H1 (cell line): ENCODE results near the gene AHRR. TPM values are rescaled to one million over a fixed set of nuclear protein-coding genes. Genes with fewer than 3 reads are reported as not detected.
"Not testable (repeated sequence)": the region's sequence is repeated elsewhere in the genome, so short reads cannot be mapped to it uniquely, and the experiment has no call there.

Experiments
- CTCF ChIA-PET: fragments of 300-600 bp; sonication (Branson Sonifier 250); formaldehyde crosslinking; loops from one replicate; lab custom pipeline; 2021; ENCODE audit not compliant: partially characterized antibody; lab: Charles Lee
- POLR2A ChIA-PET: fragments of 300-600 bp; sonication (Branson Sonifier 250); formaldehyde crosslinking; loops from one replicate; lab custom pipeline; 2021; ENCODE audit warnings: inconsistent platforms; ENCODE audit not compliant: partially characterized antibody; lab: Charles Lee
- DNase-seq, 2 experiments: peaks; one replicate each; pipeline versions ENCODE4 v3.0.0 to v3.0.0-alpha.2; 2010 to 2022; ENCODE audit warnings: low spot score in 2 of 2, low read depth in 1 of 2, mixed read lengths in 1 of 2
- FAIRE-seq: peaks from 2 replicates; lab custom pipeline; 2011; peaks lifted over from hg19 to GRCh38; lab: Jason Lieb, UNC
- H2AFZ ChIP-seq: 2 replicates; pipeline ENCODE4 v1.8.1; 2012; ENCODE audit warnings: low read length, inconsistent platforms
- H2AK5ac ChIP-seq: 2 replicates; pipeline ENCODE4 v1.6.1; 2013; ENCODE audit warnings: low read depth, low read length
- H2BK120ac ChIP-seq: replicated peaks from 2 replicates; pipeline ENCODE3; 2013; ENCODE audit warnings: low read depth, low read length, inconsistent platforms
- H2BK12ac ChIP-seq: 2 replicates; pipeline ENCODE4 v1.6.1; 2013; ENCODE audit warnings: low read depth, low read length
- H2BK15ac ChIP-seq: 2 replicates; pipeline ENCODE4 v1.6.1; 2013; ENCODE audit warnings: low read length
- H2BK20ac ChIP-seq: 2 replicates; pipeline ENCODE4 v1.6.1; 2013; ENCODE audit warnings: low read length
- H2BK5ac ChIP-seq: 2 replicates; pipeline ENCODE4 v1.6.1; 2013; ENCODE audit warnings: low read depth, low read length
- H3K14ac ChIP-seq: 2 replicates; pipeline ENCODE4 v1.6.1; 2013; ENCODE audit warnings: inconsistent platforms; ENCODE audit not compliant: insufficient read length
- H3K18ac ChIP-seq: 2 replicates; pipeline ENCODE4 v1.6.1; 2013; ENCODE audit warnings: low read length; ENCODE audit errors: extremely low read depth
- H3K23ac ChIP-seq: 2 replicates; pipeline ENCODE4 v1.6.1; 2013; ENCODE audit warnings: inconsistent platforms; ENCODE audit not compliant: insufficient read length
- H3K23me2 ChIP-seq: 2 replicates; pipeline ENCODE4 v1.6.1; 2013; ENCODE audit warnings: low read depth, low read length
- H3K27ac ChIP-seq: 2 replicates; pipeline ENCODE4 v1.6.1; 2011; ENCODE audit warnings: low read depth, low read length, inconsistent platforms
- H3K27me3 ChIP-seq, 4 experiments: replicated peaks in 1 of 4; 1 replicate in 1 of 4; 2 replicates in 3 of 4; pipeline versions ENCODE4 v1.6.1 to v1.8.1; 2011 to 2013; ENCODE audit warnings: low read length in 3 of 4, mild to moderate bottlenecking in 3 of 4, inconsistent platforms in 2 of 4, mixed read lengths in 2 of 4, moderate library complexity in 1 of 4; ENCODE audit not compliant: control insufficient read depth in 3 of 4, insufficient read depth in 3 of 4; ENCODE audit errors: extremely low read depth in 1 of 4
- H3K36me3 ChIP-seq, 4 experiments: 2 replicates each; pipeline versions ENCODE4 v1.6.1 to v1.8.1; 2011 to 2013; ENCODE audit warnings: mild to moderate bottlenecking in 4 of 4, low read length in 3 of 4, moderate library complexity in 2 of 4, control low read depth in 1 of 4, inconsistent platforms in 1 of 4; ENCODE audit not compliant: insufficient read depth in 4 of 4, control insufficient read depth in 2 of 4
- H3K4ac ChIP-seq: replicated peaks from 2 replicates; pipeline ENCODE3; 2013; ENCODE audit warnings: low read length, low read depth, mixed read lengths, inconsistent platforms; ENCODE audit not compliant: insufficient read length
- H3K4me1 ChIP-seq, 4 experiments: replicated peaks in 1 of 4; 1 replicate in 1 of 4; 2 replicates in 3 of 4; pipeline versions ENCODE4 v1.6.1 to v1.8.1; 2011 to 2013; ENCODE audit warnings: low read length in 3 of 4, inconsistent platforms in 2 of 4, mixed read lengths in 1 of 4; ENCODE audit not compliant: insufficient read depth in 4 of 4, control insufficient read depth in 3 of 4
- H3K4me2 ChIP-seq, 2 experiments: 2 replicates each; pipeline versions ENCODE4 v1.6.1 to v1.8.1; 2011 to 2013; ENCODE audit warnings: low read depth in 2 of 2, low read length in 2 of 2, control low read depth in 1 of 2, inconsistent platforms in 1 of 2, mild to moderate bottlenecking in 1 of 2; ENCODE audit not compliant: insufficient read depth in 1 of 2
- H3K4me3 ChIP-seq, 4 experiments: fragments of 200-600, 300-600 bp in 1 of 4; sonication (generic), shearing (Covaris generic), sonication (Bioruptor Twin) in 1 of 4; 2 replicates each; pipeline versions ENCODE4 v1.5.1 to v1.8.1; 2011 to 2016; ENCODE audit warnings: low read length in 4 of 4, low read depth in 3 of 4, control low read depth in 2 of 4, inconsistent platforms in 2 of 4, mild to moderate bottlenecking in 2 of 4, mixed read lengths in 1 of 4, moderate library complexity in 1 of 4; ENCODE audit not compliant: insufficient read depth in 2 of 4; ENCODE audit errors: extremely low read depth in 1 of 4
- H3K56ac ChIP-seq: replicated peaks from 2 replicates; pipeline ENCODE3; 2013; ENCODE audit warnings: low read depth, mild to moderate bottlenecking, mixed read lengths, low read length, inconsistent platforms; ENCODE audit not compliant: insufficient read length
- H3K79me1 ChIP-seq: 2 replicates; pipeline ENCODE4 v1.6.1; 2013; ENCODE audit warnings: low read depth, low read length, control low read depth
- H3K79me2 ChIP-seq, 2 experiments: 2 replicates each; pipeline versions ENCODE4 v1.6.1 to v1.8.1; 2012 to 2013; ENCODE audit warnings: low read length in 2 of 2, mild to moderate bottlenecking in 2 of 2, inconsistent platforms in 1 of 2; ENCODE audit not compliant: insufficient read depth in 2 of 2, control insufficient read depth in 1 of 2
- H3K9ac ChIP-seq, 4 experiments: replicated peaks in 1 of 4; 1 replicate in 1 of 4; 2 replicates in 3 of 4; pipeline versions ENCODE4 v1.6.1 to v1.8.1; 2011 to 2013; ENCODE audit warnings: low read depth in 3 of 4, low read length in 3 of 4, control low read depth in 2 of 4, mild to moderate bottlenecking in 2 of 4, moderate library complexity in 2 of 4, inconsistent platforms in 1 of 4; ENCODE audit errors: extremely low read depth in 1 of 4
- H3K9me3 ChIP-seq, 2 experiments: 2 replicates each; pipeline versions ENCODE4 v1.6.1 to v1.8.1; 2012 to 2013; ENCODE audit warnings: mild to moderate bottlenecking in 2 of 2, moderate library complexity in 2 of 2, control low read depth in 1 of 2, inconsistent platforms in 1 of 2, low read depth in 1 of 2, low read length in 1 of 2, mixed read lengths in 1 of 2; ENCODE audit not compliant: insufficient read depth in 2 of 2
- H4K20me1 ChIP-seq, 2 experiments: replicated peaks in 1 of 2; 2 replicates each; pipeline versions ENCODE3 to v1.8.1; 2011 to 2013; ENCODE audit warnings: inconsistent platforms in 2 of 2, low read length in 2 of 2, mild to moderate bottlenecking in 1 of 2; ENCODE audit not compliant: insufficient read depth in 2 of 2, control insufficient read depth in 1 of 2
- H4K5ac ChIP-seq: 2 replicates; pipeline ENCODE4 v1.6.1; 2013; ENCODE audit warnings: low read length, low read depth, mixed read lengths, inconsistent platforms; ENCODE audit not compliant: insufficient read length
- H4K8ac ChIP-seq: 2 replicates; pipeline ENCODE4 v1.8.0; 2013; ENCODE audit warnings: mild to moderate bottlenecking, moderate library complexity, low read length, inconsistent platforms; ENCODE audit not compliant: insufficient read depth; ENCODE audit errors: extremely low read depth
- H4K91ac ChIP-seq: replicated peaks from 2 replicates; pipeline ENCODE3; 2013; ENCODE audit warnings: low read length, mixed read lengths, inconsistent platforms; ENCODE audit not compliant: insufficient read length
- WGBS, 2 experiments: shearing (Covaris generic) in 1 of 2; methylation state at CpG; one replicate each; pipeline versions ENCODE4 v1.1.6 to v1.1.7; 2013 to 2015; ENCODE audit warnings: low lambda C conversion rate in 2 of 2, mixed read lengths in 2 of 2, inconsistent platforms in 1 of 2, low coverage in 1 of 2, missing lambda C conversion rate in 1 of 2; ENCODE audit not compliant: insufficient replicate concordance in 2 of 2, insufficient coverage in 1 of 2, insufficient read length in 1 of 2; ENCODE audit errors: extremely low coverage in 1 of 2, missing lambda C conversion rate in 1 of 2; 5-methylcytosine and 5-hydroxymethylcytosine counted together
- polyA plus RNA-seq, 7 experiments: library from polyadenylated mRNA; depleted of rRNA in 3 of 7; stranded (reverse) in 5 of 7; unstranded in 2 of 7; fragments of >200 nt in 5 of 7; fragments of 200-250 nt in 2 of 7; gene quantifications; 1 replicate in 5 of 7; 2 replicates in 1 of 7; 4 replicates in 1 of 7; pipeline versions ENCODE4 v1.2.1 to v1.2.3, GENCODE V29; 2011 to 2013; ENCODE audit warnings: missing spikeins in 2 of 7, mixed read lengths in 2 of 7
- total RNA-seq: library from RNA; stranded (reverse); fragmentation: NEBNext Ultra II Directional; extraction: Animal tissue kit (Norgen Biotek cat#: 25700); gene quantifications from 2 replicates; pipeline ENCODE4 v1.2.1, GENCODE V29; 2021

Gene AHRR
- total and polyA plus RNA-seq, 2 of the 8 experiments (the other 6 are each of a cell fraction or from before 2014, with no cell fraction given): 0.41 to 0.80 TPM

DNA sequence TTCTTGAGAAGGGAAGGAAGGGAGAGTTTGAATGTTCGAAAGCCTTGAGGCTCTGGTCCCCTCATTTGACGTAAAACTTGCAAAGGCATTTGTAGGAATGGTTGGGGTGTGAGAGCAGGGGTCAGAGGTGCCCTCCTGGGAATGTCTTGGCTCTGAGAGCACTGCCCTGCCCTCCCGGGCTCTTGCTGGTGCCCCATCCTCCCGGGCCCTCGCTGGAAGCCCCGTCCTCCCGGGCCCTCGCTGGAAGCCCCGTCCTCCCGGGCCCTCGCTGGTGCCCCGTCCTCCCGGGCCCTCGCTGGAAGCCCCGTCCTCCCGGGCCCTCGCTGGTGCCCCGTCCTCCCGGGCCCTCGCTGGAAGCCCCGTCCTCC, 48.3 kb downstream of the AHRR start:
- not testable (repeated sequence) for H3K27ac ChIP-seq

More for the DNA sequence above, 48.3 kb downstream of the AHRR start:
- POLR2A ChIA-PET, H4K91ac ChIP-seq, H2BK5ac ChIP-seq, H3K36me3 ChIP-seq, H4K20me1 ChIP-seq, H3K9ac ChIP-seq, H3K23ac ChIP-seq, H2AFZ ChIP-seq, H3K9me3 ChIP-seq, H3K4ac ChIP-seq, H4K5ac ChIP-seq, H2BK120ac ChIP-seq, H2BK20ac ChIP-seq, FAIRE-seq, H3K4me3 ChIP-seq, H3K4me2 ChIP-seq, H3K18ac ChIP-seq, H3K14ac ChIP-seq, H3K56ac ChIP-seq, H2AK5ac ChIP-seq, H3K23me2 ChIP-seq, H2BK15ac ChIP-seq, H2BK12ac ChIP-seq, H3K79me1 ChIP-seq, H4K8ac ChIP-seq, H3K79me2 ChIP-seq: not testable (repeated sequence)
- WGBS, 2 experiments: 76% methylated on average over 5 of the region's 21 CpGs; no CpG with 5 or more reads in 1 of the 2 experiments
- peak in 1 of 2 experiments; percentile 33 for DNase-seq
- CTCF ChIA-PET: interaction anchor here (1.5 to 1.9 kb wide), 2 partner anchors 10 to 20 kb away, joined by 4 to 10 read pairs; no protein-coding TSS in a partner anchor
- Histone ChIP-seq H3K4me1 (peaks cover 0 to 14% (median 5%) of the 10 kb centered on the region in 4 experiments; a peak in 5 of 7 replicates), H3K27me3 (peaks cover 0 to 19% (median 12%) of the 10 kb centered on the region in 4 experiments; a peak in 5 of 7 replicates)
